DOHH2 (cell line): Measurements from ENCODE around the gene SH3RF2.

Source experiments
- H3F3A ChIP-seq: fragments of 200-600 bp; sonication (generic), shearing (Covaris generic); 2 replicates; pipeline ENCODE4 v1.6.0; 2016; ENCODE audit warnings: antibody characterized with exemption, mild to moderate bottlenecking; ENCODE audit not compliant: control insufficient read depth, insufficient read depth
- H3K27ac ChIP-seq: fragments of 200-600 bp; sonication (generic); 2 replicates; pipeline ENCODE4 v1.5.1; 2014; ENCODE audit warnings: low read depth, mild to moderate bottlenecking, low read length, moderate library complexity
- H3K27me3 ChIP-seq: fragments of 200-600 bp; sonication (generic); 2 replicates; pipeline ENCODE4 v1.6.1; 2014; ENCODE audit warnings: mild to moderate bottlenecking, low read length, mixed read lengths; ENCODE audit not compliant: control insufficient read depth
- H3K36me3 ChIP-seq: fragments of 200-600 bp; sonication (generic); 2 replicates; pipeline ENCODE4 v1.6.1; 2014; ENCODE audit warnings: mild to moderate bottlenecking, low read length, moderate library complexity, mixed read lengths; ENCODE audit not compliant: control insufficient read depth
- H3K4me1 ChIP-seq: fragments of 200-600 bp; sonication (generic); 2 replicates; pipeline ENCODE4 v1.6.1; 2014; ENCODE audit warnings: mild to moderate bottlenecking, low read length, mixed read lengths; ENCODE audit not compliant: control insufficient read depth
- H3K4me2 ChIP-seq: fragments of 200-600 bp; sonication (generic); 2 replicates; pipeline ENCODE4 v1.6.0; 2014; ENCODE audit warnings: mild to moderate bottlenecking, low read length, moderate library complexity
- H3K4me3 ChIP-seq: fragments of 200-600 bp; sonication (generic); 2 replicates; pipeline ENCODE4 v1.5.1; 2014; ENCODE audit warnings: mild to moderate bottlenecking, low read length, mixed read lengths
- H3K79me2 ChIP-seq: fragments of 200-600 bp; sonication (generic); 2 replicates; pipeline ENCODE4 v1.6.1; 2014; ENCODE audit warnings: mild to moderate bottlenecking, low read length, mixed read lengths; ENCODE audit not compliant: control insufficient read depth
- H3K9me2 ChIP-seq: fragments of 200-600 bp; sonication (generic); replicated peaks from 2 replicates; pipeline ENCODE4 v1.6.1; 2014; ENCODE audit warnings: mild to moderate bottlenecking, low read length, mixed read lengths; ENCODE audit not compliant: control insufficient read depth
- H3K9me3 ChIP-seq: fragments of 200-600 bp; sonication (generic); 2 replicates; pipeline ENCODE4 v1.6.1; 2014; ENCODE audit warnings: antibody characterized with exemption, low read length, mixed read lengths; ENCODE audit not compliant: control insufficient read depth, insufficient read depth
- H4K20me1 ChIP-seq: fragments of 200-600 bp; sonication (generic); 2 replicates; pipeline ENCODE4 v1.6.0; 2014; ENCODE audit warnings: low read depth, mild to moderate bottlenecking, antibody characterized with exemption, low read length, moderate library complexity; ENCODE audit not compliant: control insufficient read depth, insufficient read depth
- CTCF ChIP-seq: fragments of 200-600 bp; sonication (generic); IDR thresholded peaks from one replicate; pipeline ENCODE4 v1.5.1; 2014; ENCODE audit warnings: antibody characterized with exemption, mild to moderate bottlenecking, low read depth, low read length; ENCODE audit not compliant: poor library complexity, severe bottlenecking
- EZH2phosphoT487 ChIP-seq: fragments of 200-600 bp; sonication (generic); IDR thresholded peaks from 2 replicates; pipeline ENCODE4 v1.6.1; 2017; ENCODE audit warnings: borderline replicate concordance, mild to moderate bottlenecking, antibody characterized with exemption, low read length, moderate library complexity, mixed read lengths

The SH3RF2 gene

GRCh38 chr5:145978708-145979107, 42.3 kb downstream of the SH3RF2 start:
- Histone ChIP-seq H3F3A (no peaks in the 10 kb centered on the region), H3K4me2 (no peak overlapping the region), H3K9me2 (no peaks in the 10 kb centered on the region), H3K4me1 (no peaks in the 10 kb centered on the region), H3K27ac (no peak overlapping the region), H3K27me3 (no peaks in the 10 kb centered on the region; the same call in 1 of the 2 replicates), H4K20me1 (no peaks in the 10 kb centered on the region), H3K79me2 (no peaks in the 10 kb centered on the region), H3K9me3 (no peaks in the 10 kb centered on the region), H3K36me3 (no peaks in the 10 kb centered on the region), H3K4me3 (no peak overlapping the region)
- TF ChIP-seq EZH2phosphoT487 (no peak), CTCF (no peak)

GRCh38 chr5:145979270-145980223, 43.2 kb downstream of the SH3RF2 start:
- H4K20me1 ChIP-seq: no peaks in the 10 kb centered on the region
- H3K36me3 ChIP-seq: no peaks in the 10 kb centered on the region
- no peaks in the 10 kb centered on the region for H3K79me2 ChIP-seq
- no peaks in the 10 kb centered on the region for H3K4me1 ChIP-seq
- TF ChIP-seq EZH2phosphoT487: no peak
- no peak for TF ChIP-seq CTCF
- H3K27me3 ChIP-seq: no peaks in the 10 kb centered on the region; the same call in 1 of the 2 replicates
- H3K9me2 ChIP-seq: no peaks in the 10 kb centered on the region
- H3K27ac ChIP-seq: no peak overlapping the region
- no peaks in the 10 kb centered on the region for H3K9me3 ChIP-seq
- H3K4me3 ChIP-seq: no peak overlapping the region
- H3F3A ChIP-seq: no peaks in the 10 kb centered on the region
- H3K4me2 ChIP-seq: no peak overlapping the region

- Histone ChIP-seq H3K79me2 (no peaks in the 10 kb centered on the region), H3K36me3 (no peaks in the 10 kb centered on the region), H3K4me3 (no peak overlapping the region), H3K9me3 (no peaks in the 10 kb centered on the region), H3K4me1 (no peaks in the 10 kb centered on the region), H3K27me3 (no peaks in the 10 kb centered on the region; the same call in 1 of the 2 replicates), H3K27ac (no peak overlapping the region), H4K20me1 (no peaks in the 10 kb centered on the region), H3K9me2 (no peaks in the 10 kb centered on the region), H3F3A (no peaks in the 10 kb centered on the region), H3K4me2 (no peak overlapping the region)
- TF ChIP-seq CTCF (no peak), EZH2phosphoT487 (no peak)
Observed at GRCh38 chr5:145980259-145980658, 43.9 kb downstream of the SH3RF2 start.
